GM19468 (cell line): Measurements from ENCODE around the gene MOK.
"Not testable (repeated sequence)": the region's sequence is repeated elsewhere in the genome, so short reads cannot be mapped to it uniquely, and the experiment has no call there.

Experiments used
- ATAC-seq: cut with Tn5 transposase; IDR thresholded peaks from one replicate; pipeline ENCODE4 v1.9.1; 2021; ENCODE audit warnings: mild to moderate bottlenecking, moderate library complexity, moderate number of reproducible peaks; ENCODE audit not compliant: unreplicated experiment; ENCODE audit errors: extremely low read depth

MOK gene

GRCh38 chr14:102250636-102251035 is 54.3 kb downstream of the MOK start:
- ATAC-seq: no peak

GRCh38 chr14:102249981-102250380 is 55.0 kb downstream of the MOK start:
- ATAC-seq: no peak

- no peak for ATAC-seq
Measured at GRCh38 chr14:102249041-102249440, 55.9 kb downstream of the MOK start.

GRCh38 chr14:102248121-102248520 is 56.8 kb downstream of the MOK start:
- ATAC-seq: no peak

- ATAC-seq: no peak
Measured at GRCh38 chr14:102246071-102246470, 58.9 kb downstream of the MOK start.

GRCh38 chr14:102243795-102244194 is 61.2 kb downstream of the MOK start:
- ATAC-seq: not testable (repeated sequence)

GRCh38 chr14:102241147-102241546 is 63.8 kb downstream of the MOK start:
- ATAC-seq: no peak

- not testable (repeated sequence) for ATAC-seq
Measured at GRCh38 chr14:102240481-102240880, 64.5 kb downstream of the MOK start.

GRCh38 chr14:102239231-102239630 is 65.7 kb downstream of the MOK start:
- ATAC-seq: no peak

GRCh38 chr14:102238766-102239165 is 66.2 kb downstream of the MOK start:
- ATAC-seq: no peak

GRCh38 chr14:102238131-102238530 is 66.8 kb downstream of the MOK start:
- ATAC-seq: no peak

- ATAC-seq: no peak
Measured at GRCh38 chr14:102236026-102236425, 68.9 kb downstream of the MOK start.

- no peak for ATAC-seq
Measured at GRCh38 chr14:102235275-102235897, 69.6 kb downstream of the MOK start.

- ATAC-seq: no peak
Measured at GRCh38 chr14:102234331-102235264, 70.4 kb downstream of the MOK start.

GRCh38 chr14:102233081-102233480 is 71.9 kb downstream of the MOK start:
- no peak for ATAC-seq

- ATAC-seq: no peak
Measured at GRCh38 chr14:102232348-102232625, 72.7 kb downstream of the MOK start.

GRCh38 chr14:102231476-102232347 is 73.3 kb downstream of the MOK start:
- no peak for ATAC-seq

GRCh38 chr14:102230481-102231210 is 74.3 kb downstream of the MOK start:
- ATAC-seq: no peak

GRCh38 chr14:102229739-102230092 is 75.2 kb downstream of the MOK start:
- no peak for ATAC-seq

GRCh38 chr14:102229071-102229738 is 75.8 kb downstream of the MOK start:
- no peak for ATAC-seq
